Calu3 (cell line): Measurements from ENCODE around the gene INKA2. TPM values are rescaled to one million over a fixed set of nuclear protein-coding genes. Genes with fewer than 3 reads are reported as not detected.

Experiments
- BruUV-seq: library from RNA; stranded (reverse); fragments of 400-500 nt; replicated peaks from 2 replicates; lab custom pipeline; 2021; lab: Mats Ljungman, UMichigan
- CTCF ChIA-PET: fragments of 300-600 bp; sonication (Branson Sonifier 250); formaldehyde crosslinking; loops from one replicate; lab custom pipeline; 2022; ENCODE audit warnings: antibody characterized with exemption; lab: Charles Lee
- DNase-seq: peaks from one replicate; pipeline ENCODE4 v3.0.0; 2022
- H3K27ac Mint-ChIP-seq: one replicate; pipeline ENCODE4 v1.8.0; 2022; ENCODE audit warnings: mixed read lengths; ENCODE audit not compliant: unreplicated experiment
- H3K27me3 Mint-ChIP-seq: one replicate; pipeline ENCODE4 v1.8.0; 2022; ENCODE audit warnings: mixed read lengths; ENCODE audit not compliant: unreplicated experiment
- H3K36me3 Mint-ChIP-seq: one replicate; pipeline ENCODE4 v1.8.0; 2022; ENCODE audit warnings: mild to moderate bottlenecking, moderate library complexity, mixed read lengths; ENCODE audit not compliant: insufficient read depth, unreplicated experiment
- H3K4me1 Mint-ChIP-seq: one replicate; pipeline ENCODE4 v1.8.0; 2022; ENCODE audit warnings: mild to moderate bottlenecking, low read depth, mixed read lengths; ENCODE audit not compliant: unreplicated experiment
- H3K4me3 Mint-ChIP-seq: one replicate; pipeline ENCODE4 v1.8.0; 2022; ENCODE audit warnings: mild to moderate bottlenecking, low read depth, moderate library complexity, mixed read lengths; ENCODE audit not compliant: unreplicated experiment
- H3K9me3 Mint-ChIP-seq: one replicate; pipeline ENCODE4 v1.8.0; 2022; ENCODE audit warnings: low read depth, mixed read lengths; ENCODE audit not compliant: unreplicated experiment
- CTCF ChIP-seq: fragments of 200-600 bp; IDR thresholded peaks from one replicate; pipeline ENCODE4 v1.8.0; 2022; ENCODE audit warnings: antibody characterized with exemption; ENCODE audit not compliant: unreplicated experiment
- intact Hi-C: fragments of 100-400 bp; cut with micrococcal nuclease; formaldehyde crosslinking; loops from one replicate; pipeline ENCODE4 v1.10.0; 2022; ENCODE audit not compliant: unreplicated experiment
- total RNA-seq: library from RNA; stranded (reverse); gene quantifications from 2 replicates; pipeline ENCODE4 v1.2.3, GENCODE V29; 2022

Gene INKA2
- total RNA-seq, 1 experiment from 2014 or later = not detected

GRCh38 chr1:111709986-111710385, 29.2 kb downstream of the INKA2 start:
- no peaks in the 10 kb centered on the region for H3K4me1 Mint-ChIP-seq
- no peak overlapping the region for H3K4me3 Mint-ChIP-seq
- no peaks in the 10 kb centered on the region for H3K36me3 Mint-ChIP-seq
- CTCF ChIA-PET = interaction anchor here (0.6 kb wide), 1 partner anchor 22 kb away, joined by 3 read pairs; no protein-coding TSS in a partner anchor
- H3K9me3 Mint-ChIP-seq = no peaks in the 10 kb centered on the region
- intact Hi-C loops = loop anchor here (5.0 kb wide), 1 partner anchor 37 kb away; no protein-coding TSS in a partner anchor
- DNase-seq = no peak
- no peak for TF ChIP-seq CTCF
- no peak overlapping the region for H3K27ac Mint-ChIP-seq
- no peaks in the 10 kb centered on the region for H3K27me3 Mint-ChIP-seq
- BruUV-seq = no TSS peak

GRCh38 chr1:111707906-111708305, 31.3 kb downstream of the INKA2 start:
- H3K9me3 Mint-ChIP-seq = no peaks in the 10 kb centered on the region
- H3K36me3 Mint-ChIP-seq = no peaks in the 10 kb centered on the region
- no peak for DNase-seq
- intact Hi-C loops = no loop called here
- H3K27me3 Mint-ChIP-seq = no peaks in the 10 kb centered on the region
- H3K4me3 Mint-ChIP-seq = no peak overlapping the region
- H3K27ac Mint-ChIP-seq = no peak overlapping the region
- no peaks in the 10 kb centered on the region for H3K4me1 Mint-ChIP-seq
- no TSS peak for BruUV-seq
- CTCF ChIA-PET = no interaction called here
- no peak for TF ChIP-seq CTCF

GRCh38 chr1:111706921-111707320, 32.3 kb downstream of the INKA2 start:
- CTCF ChIA-PET = no interaction called here
- no peaks in the 10 kb centered on the region for H3K4me1 Mint-ChIP-seq

GRCh38 chr1:111705841-111706240, 33.4 kb downstream of the INKA2 start:
- intact Hi-C loops = no loop called here
- H3K4me1 Mint-ChIP-seq = no peaks in the 10 kb centered on the region
- H3K27ac Mint-ChIP-seq = no peak overlapping the region
- no peaks in the 10 kb centered on the region for H3K9me3 Mint-ChIP-seq
- CTCF ChIA-PET = no interaction called here
- peaks cover 7% of the 10 kb centered on the region for H3K36me3 Mint-ChIP-seq
- no peaks in the 10 kb centered on the region for H3K27me3 Mint-ChIP-seq
- no TSS peak for BruUV-seq
- H3K4me3 Mint-ChIP-seq = no peak overlapping the region
- TF ChIP-seq CTCF = no peak
- DNase-seq = no peak

More at GRCh38 chr1:111706921-111707320, 32.3 kb downstream of the INKA2 start:
- H3K9me3 Mint-ChIP-seq = no peaks in the 10 kb centered on the region
- intact Hi-C loops = no loop called here
- no TSS peak for BruUV-seq
- H3K27me3 Mint-ChIP-seq = no peaks in the 10 kb centered on the region
- H3K36me3 Mint-ChIP-seq = no peaks in the 10 kb centered on the region
- no peak for TF ChIP-seq CTCF
- no peak overlapping the region for H3K27ac Mint-ChIP-seq
- no peak overlapping the region for H3K4me3 Mint-ChIP-seq
- no peak for DNase-seq
